SU-DHL-6 (cell line): ENCODE results near the gene DNAJA2.

Experiments
- EZH2phosphoT487 ChIP-seq: fragments of 200-600 bp; sonication (generic), shearing (Covaris generic); conservative IDR thresholded peaks from 2 replicates; pipeline ENCODE4 v1.6.1; 2018; ENCODE audit warnings: mild to moderate bottlenecking, antibody characterized with exemption, low read length, moderate library complexity, mixed read lengths
- TF ChIP-seq, protein P1 (sequence below): fragments of 200-600 bp; sonication (generic); IDR thresholded peaks from one replicate; pipeline ENCODE4 v1.5.1; 2017; ENCODE audit warnings: antibody characterized with exemption, mild to moderate bottlenecking, low read length, moderate library complexity; ENCODE audit not compliant: insufficient read depth, poor library complexity, severe bottlenecking

DNA sequence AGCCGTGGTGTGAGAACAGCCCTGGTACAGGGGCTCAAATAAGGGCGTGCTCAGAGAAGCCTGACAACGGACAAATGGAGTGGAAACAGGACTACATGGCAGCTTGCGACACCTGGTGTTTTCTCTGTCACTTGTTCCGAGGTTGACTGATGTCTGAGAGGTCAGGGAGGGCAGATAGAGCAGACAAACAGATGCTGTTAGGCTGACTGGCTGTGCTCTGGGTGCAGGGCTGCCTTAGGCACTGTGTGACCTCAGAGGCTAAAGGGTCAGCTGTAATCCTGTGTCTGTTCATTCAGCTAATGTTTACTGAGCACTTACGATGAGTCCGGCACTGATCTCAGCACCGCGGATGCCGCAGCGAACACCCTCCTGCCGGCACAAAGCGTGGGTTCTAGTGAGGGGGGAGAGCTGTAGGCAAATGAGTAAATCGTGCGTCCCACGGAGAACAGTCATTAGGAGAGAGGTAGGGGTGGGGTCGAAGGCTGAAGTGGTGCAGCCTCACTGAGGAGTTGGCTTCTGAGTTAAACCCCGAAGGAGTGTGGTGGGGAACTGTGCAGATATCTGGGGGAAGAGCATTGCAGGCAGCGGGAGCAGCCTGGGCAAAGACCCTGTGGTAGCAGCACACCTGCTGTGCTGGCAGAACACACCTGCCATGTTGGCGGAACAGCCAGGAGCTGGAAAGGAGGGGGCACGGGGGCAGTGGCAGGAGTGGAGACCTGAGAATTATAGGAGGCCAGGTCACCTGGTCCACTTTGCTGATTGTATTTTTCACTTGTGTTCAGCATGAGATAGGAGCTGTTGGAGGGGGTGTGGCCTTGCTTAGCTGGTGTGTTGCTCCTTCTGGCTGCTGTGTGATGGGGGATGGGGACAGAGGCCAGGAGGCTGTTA, 54.3 kb downstream of the DNAJA2 start:
- TF ChIP-seq, protein P1, sequence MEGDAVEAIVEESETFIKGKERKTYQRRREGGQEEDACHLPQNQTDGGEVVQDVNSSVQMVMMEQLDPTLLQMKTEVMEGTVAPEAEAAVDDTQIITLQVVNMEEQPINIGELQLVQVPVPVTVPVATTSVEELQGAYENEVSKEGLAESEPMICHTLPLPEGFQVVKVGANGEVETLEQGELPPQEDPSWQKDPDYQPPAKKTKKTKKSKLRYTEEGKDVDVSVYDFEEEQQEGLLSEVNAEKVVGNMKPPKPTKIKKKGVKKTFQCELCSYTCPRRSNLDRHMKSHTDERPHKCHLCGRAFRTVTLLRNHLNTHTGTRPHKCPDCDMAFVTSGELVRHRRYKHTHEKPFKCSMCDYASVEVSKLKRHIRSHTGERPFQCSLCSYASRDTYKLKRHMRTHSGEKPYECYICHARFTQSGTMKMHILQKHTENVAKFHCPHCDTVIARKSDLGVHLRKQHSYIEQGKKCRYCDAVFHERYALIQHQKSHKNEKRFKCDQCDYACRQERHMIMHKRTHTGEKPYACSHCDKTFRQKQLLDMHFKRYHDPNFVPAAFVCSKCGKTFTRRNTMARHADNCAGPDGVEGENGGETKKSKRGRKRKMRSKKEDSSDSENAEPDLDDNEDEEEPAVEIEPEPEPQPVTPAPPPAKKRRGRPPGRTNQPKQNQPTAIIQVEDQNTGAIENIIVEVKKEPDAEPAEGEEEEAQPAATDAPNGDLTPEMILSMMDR, result no peak
- no peak for TF ChIP-seq EZH2phosphoT487
